ENCODE measurements around the gene PTPRA. TPM values are rescaled to one million over a fixed set of nuclear protein-coding genes. Genes with fewer than 3 reads are reported as not detected.
"Not testable (repeated sequence)": the region's sequence is repeated elsewhere in the genome, so short reads cannot be mapped to it uniquely, and the experiment has no call there.

The PTPRA gene
- total and polyA plus RNA-seq, 12 donors, result 8.9 to 37.3 (median 28.5) TPM

DNA sequence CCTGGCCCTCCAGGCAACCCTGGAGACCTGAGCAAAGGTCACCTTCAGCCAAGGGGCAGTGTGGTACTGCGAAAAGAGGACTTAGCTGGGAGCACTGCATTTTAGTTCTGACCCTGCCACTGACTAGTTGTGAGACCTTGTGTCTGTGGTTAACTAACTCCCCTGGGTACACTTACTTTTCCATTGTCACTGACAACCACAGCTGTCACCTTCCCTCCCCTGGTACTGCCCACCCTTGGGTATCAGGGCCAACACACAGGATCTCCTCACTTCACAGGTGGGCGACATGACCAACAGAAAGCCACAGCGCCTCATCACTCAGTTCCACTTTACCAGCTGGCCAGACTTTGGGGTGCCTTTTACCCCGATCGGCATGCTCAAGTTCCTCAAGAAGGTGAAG, 148.5 kb downstream of the PTPRA start:
- no peaks in the 10 kb centered on the region for H3K27me3 ChIP-seq
- H3K4me1 ChIP-seq, result no peaks in the 10 kb centered on the region
- H3K36me3 ChIP-seq, result peaks cover 0 to 79% (median 49%) of the 10 kb centered on the region in 9 donors
- intact Hi-C loops (cut with DNase I), result no loop called here
- TF ChIP-seq, protein P1, sequence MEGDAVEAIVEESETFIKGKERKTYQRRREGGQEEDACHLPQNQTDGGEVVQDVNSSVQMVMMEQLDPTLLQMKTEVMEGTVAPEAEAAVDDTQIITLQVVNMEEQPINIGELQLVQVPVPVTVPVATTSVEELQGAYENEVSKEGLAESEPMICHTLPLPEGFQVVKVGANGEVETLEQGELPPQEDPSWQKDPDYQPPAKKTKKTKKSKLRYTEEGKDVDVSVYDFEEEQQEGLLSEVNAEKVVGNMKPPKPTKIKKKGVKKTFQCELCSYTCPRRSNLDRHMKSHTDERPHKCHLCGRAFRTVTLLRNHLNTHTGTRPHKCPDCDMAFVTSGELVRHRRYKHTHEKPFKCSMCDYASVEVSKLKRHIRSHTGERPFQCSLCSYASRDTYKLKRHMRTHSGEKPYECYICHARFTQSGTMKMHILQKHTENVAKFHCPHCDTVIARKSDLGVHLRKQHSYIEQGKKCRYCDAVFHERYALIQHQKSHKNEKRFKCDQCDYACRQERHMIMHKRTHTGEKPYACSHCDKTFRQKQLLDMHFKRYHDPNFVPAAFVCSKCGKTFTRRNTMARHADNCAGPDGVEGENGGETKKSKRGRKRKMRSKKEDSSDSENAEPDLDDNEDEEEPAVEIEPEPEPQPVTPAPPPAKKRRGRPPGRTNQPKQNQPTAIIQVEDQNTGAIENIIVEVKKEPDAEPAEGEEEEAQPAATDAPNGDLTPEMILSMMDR (IDR thresholded peaks at IDR 0.05), result no peak
- no peak overlapping the region for H3K27ac ChIP-seq
- H3K9me3 ChIP-seq, result no peaks in the 10 kb centered on the region
- WGBS, 2 donors, result 97 to 98% methylated on average over 5 of the region's 5 CpGs
- peak in 2 of 8 donors; percentile 20 to 38 for ATAC-seq
- no peak overlapping the region for H3K4me3 ChIP-seq
- no peak for DNase-seq

DNA sequence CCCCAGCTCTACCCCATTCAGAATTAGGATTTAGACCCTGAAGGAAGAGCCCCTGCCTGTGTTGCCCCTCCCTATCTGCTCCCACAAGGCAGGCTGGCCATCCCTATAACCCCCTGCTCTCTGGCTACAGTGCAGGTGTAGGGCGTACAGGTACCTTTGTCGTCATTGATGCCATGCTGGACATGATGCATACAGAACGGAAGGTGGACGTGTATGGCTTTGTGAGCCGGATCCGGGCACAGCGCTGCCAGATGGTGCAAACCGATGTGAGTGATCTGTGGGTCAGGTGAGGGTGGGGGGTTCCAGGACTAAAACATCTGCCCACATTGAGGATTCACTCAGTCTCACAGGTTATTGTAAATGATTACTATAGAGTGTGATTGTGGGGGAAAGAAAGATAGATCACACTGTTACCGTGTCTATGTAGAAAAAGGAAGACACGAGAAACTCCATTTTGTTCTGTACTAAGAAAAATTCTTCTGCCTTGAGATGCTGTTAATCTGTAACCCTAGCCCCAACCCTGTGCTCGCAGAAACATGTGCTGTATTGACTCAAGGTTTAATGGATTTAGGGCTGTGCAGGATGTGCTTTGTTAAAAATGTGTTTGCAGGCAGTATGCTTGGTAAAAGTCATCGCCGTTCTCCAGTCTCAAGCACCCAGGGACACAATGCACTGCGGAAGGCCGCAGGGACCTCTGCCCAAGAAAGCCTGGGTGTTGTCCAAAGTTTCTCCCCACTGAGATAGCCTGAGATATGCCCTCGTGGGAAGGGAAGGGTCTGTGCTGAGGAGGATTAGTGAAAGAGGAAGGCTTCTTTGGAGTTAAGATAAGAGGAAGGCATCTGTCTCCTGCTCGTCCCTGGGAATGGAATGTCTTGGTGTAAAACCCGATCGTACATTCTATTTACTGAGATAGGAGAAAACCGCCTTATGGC, 149.5 kb downstream of the PTPRA start:
- WGBS, 2 donors, result 83 to 84% methylated on average over 20 of the region's 20 CpGs

DNA sequence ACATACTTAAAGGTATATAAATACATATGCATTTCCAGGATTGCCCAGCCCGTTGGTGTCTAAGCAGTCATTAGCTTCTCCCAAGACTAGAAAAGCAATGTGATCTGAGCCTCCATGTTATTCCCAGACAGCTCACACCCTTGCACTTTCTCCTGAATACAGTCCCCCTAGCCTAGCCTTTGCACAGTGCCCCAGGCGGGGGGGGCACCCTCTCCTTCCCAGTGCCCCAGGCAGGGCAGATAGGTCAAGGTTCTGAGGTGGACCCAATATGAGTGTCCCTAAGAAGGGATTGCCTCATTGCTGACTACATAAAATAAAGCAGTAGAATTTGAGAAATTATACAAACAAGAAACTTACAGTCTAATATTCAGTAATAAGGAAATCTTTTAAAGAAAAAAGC, 154.7 kb downstream of the PTPRA start:
- Histone ChIP-seq H3K9me3 (no peaks in the 10 kb centered on the region), H3K27me3 (no peaks in the 10 kb centered on the region), H3K36me3 (peaks cover 0 to 96% (median 47%) of the 10 kb centered on the region in 9 donors), H3K27ac (no peak overlapping the region), H3K4me1 (peaks cover 0 to 8% (median 0%) of the 10 kb centered on the region in 9 donors), H3K4me3 (no peak overlapping the region)
- intact Hi-C loops (cut with DNase I), result no loop called here
- DNase-seq, result no peak
- TF ChIP-seq, protein P1 (IDR thresholded peaks at IDR 0.05), result no peak
- no peak for ATAC-seq
- WGBS, 2 donors, result 76 to 89% methylated on average over 2 of the region's 2 CpGs

More for the DNA sequence above, 149.5 kb downstream of the PTPRA start:
- DNase-seq; H3K4me1 ChIP-seq; intact Hi-C loops (cut with DNase I); ATAC-seq; H3K9me3 ChIP-seq; H3K4me3 ChIP-seq; H3K27me3 ChIP-seq; H3K27ac ChIP-seq: not testable (repeated sequence)
- peaks cover 0 to 79% (median 53%) of the 10 kb centered on the region in 9 donors for H3K36me3 ChIP-seq

DNA sequence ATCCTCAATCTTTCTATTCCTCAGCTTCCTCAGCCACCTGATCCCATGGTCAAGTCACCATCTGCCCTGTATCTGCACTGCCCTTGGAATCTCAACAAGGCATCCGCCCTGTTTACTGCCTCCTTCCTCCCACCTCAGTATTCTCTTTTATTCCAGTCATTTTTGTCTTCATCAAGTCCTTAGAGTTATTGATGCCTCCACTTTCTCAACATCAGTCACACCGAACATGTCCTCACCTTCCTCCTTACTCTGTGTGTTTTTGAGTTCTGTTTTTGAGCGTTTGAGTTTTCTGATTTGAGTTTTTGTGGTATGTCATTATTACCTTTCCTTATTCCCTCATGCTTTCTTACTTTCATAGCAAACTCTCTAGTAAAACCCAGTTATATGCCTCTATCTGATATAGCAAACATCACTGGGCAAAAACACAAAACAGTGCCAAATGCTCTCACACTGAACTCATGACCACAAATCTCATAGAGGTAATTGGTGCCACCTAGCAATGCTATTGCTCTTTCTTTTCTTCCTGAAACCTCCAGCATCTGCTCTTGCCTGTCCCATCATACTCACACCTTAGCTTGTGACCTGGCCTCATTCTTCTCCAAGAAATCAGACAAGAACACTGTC, 158.4 kb downstream of the PTPRA start:
- no peak overlapping the region for H3K4me3 ChIP-seq
- H3K27me3 ChIP-seq, result no peaks in the 10 kb centered on the region

More for the DNA sequence above, 158.4 kb downstream of the PTPRA start:
- Histone ChIP-seq H3K27ac (no peak overlapping the region), H3K36me3 (peaks cover 0 to 94% (median 46%) of the 10 kb centered on the region in 9 donors), H3K4me1 (peaks cover 0 to 10% (median 0%) of the 10 kb centered on the region in 9 donors), H3K9me3 (no peaks in the 10 kb centered on the region)
- no peak for ATAC-seq
- TF ChIP-seq, protein P1 (IDR thresholded peaks at IDR 0.05), result no peak
- no peak for DNase-seq
- WGBS, 2 donors, result 96 to 97% methylated on average over 3 of the region's 3 CpGs
- intact Hi-C loops (cut with DNase I), result no loop called here
